HG03108 (cell line): Measurements from ENCODE around the gene SLC27A1.
A peak's percentile ranks its signal among the peaks of the same experiment; 100 is the strongest.
"Not testable (repeated sequence)": the region's sequence is repeated elsewhere in the genome, so short reads cannot be mapped to it uniquely, and the experiment has no call there.

Experiments
- ATAC-seq: cut with Tn5 transposase; IDR thresholded peaks from one replicate; pipeline ENCODE4 v1.9.1; 2021; ENCODE audit warnings: moderate library complexity; ENCODE audit not compliant: unreplicated experiment

The SLC27A1 gene

GRCh38 chr19:17486545-17487240, 16.4 kb downstream of the SLC27A1 start:
- no peak for ATAC-seq

GRCh38 chr19:17487284-17488121, 17.2 kb downstream of the SLC27A1 start:
- ATAC-seq: no peak

GRCh38 chr19:17488593-17489391, 18.5 kb downstream of the SLC27A1 start:
- no peak for ATAC-seq

DNA sequence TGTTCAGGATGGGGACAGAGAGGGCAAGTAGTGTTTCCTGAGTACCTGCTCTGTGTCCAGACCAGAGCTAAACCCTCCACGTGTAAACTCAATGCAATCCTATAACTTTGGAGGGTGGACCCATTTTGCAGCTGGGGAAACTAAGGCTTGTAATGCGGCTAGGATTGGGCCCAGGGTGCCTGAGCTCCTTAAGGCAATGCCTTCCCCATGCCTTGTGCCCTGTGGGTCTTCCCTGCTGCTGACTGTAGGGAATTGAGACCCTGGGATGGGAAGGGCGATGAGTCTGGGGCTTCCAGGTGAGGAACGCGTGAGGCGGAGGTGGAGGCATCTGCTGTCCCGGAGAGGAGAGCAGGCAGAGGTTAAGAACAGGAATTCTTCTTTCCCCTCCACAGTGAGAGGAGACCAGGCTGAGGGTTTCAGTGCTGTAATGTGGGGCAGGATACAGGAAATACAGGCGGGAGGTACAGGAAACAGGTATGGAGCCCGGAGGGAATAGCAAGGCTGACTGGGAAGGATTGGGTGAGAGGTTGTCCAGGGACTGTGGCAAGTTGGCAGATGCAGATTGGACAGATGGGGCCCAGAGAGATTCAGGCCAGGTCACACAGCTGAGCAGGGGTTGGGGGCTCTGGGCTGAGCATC, 19.2 kb downstream of the SLC27A1 start:
- ATAC-seq: no peak

DNA sequence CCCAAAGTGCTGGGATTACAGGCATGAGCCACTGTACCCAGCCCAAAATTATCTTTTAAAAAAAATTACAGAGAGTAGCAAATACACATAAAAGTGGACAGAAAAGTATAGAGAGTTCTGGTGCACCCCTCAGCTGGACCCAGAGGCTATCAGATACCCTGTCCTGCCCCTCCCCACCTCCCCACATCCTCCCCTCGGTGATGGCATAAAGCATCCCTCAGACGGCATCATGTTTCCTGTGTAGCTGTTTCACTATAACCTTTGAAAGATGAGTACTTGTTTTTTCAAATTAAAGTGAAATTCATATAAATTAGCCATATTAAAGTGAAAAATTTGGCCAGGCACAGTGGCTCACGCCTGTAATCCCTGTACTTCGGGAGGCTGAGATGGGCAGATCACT, 20.1 kb downstream of the SLC27A1 start:
- ATAC-seq: no peak

GRCh38 chr19:17491287-17491686, 21.0 kb downstream of the SLC27A1 start:
- ATAC-seq: no peak

DNA sequence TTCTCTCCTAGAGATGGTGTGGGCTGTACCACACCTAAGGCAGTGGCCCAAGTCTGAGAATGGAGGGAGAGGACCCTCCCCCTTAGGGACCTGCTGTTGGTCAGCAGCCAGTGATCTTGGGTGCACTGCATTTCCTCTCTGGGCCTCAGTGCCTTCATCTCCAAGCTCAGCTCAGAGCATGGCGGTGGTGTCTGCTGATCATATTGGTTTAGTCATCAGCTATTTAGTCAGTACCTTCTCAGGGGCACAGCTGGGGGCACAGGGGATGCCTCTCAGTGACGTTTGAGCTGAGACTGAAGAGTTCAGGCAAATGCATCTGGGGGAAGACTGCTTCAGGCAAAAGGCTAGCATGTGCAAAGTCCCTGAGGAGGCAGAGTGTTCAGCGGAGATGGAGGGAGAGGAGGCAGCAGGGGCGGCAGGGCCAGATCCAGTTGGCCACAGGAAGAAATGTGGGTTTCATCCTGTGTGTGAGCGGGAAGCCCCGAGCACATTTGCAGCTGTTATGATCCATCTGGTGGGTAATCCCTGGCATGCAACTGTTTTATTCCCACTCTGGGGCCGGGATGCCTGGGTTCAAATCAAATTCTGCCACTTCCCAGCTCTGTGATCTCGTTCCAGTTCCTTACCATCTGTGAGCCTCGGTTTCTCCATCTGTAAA, 25.4 kb downstream of the SLC27A1 start:
- no peak for ATAC-seq

DNA sequence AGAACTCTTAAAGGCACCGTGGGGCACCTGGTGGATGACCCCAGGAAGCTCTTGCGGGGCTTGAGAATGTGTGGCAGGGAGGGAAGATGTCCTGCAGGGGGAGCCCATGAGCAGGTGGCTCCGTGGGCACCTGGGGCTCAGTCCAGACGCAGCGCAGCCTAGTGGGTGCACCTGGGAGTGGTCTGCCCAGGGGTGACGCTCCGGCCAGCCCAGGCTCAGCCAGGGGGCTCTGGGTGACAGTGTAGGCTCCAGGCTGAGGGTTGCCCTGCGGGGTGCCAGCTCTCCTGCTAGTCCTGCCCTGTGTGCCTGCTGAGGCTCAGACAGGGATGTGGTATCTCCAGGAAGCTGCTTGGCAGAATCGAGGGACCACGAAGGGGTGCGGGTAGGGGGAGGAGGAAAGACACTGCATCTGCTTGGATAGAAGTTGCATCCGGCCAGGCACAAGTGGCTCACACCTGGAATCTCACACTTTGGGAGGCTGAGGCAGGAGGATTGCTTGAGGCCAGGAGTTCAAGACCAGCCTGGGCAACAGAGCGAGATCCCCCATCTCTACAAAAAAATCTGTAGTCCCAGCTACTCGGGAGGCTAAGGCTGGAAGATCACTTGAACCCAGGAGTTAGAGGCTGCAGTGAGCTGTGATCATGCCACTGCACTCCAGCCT, 26.1 kb downstream of the SLC27A1 start:
- ATAC-seq: peak; percentile 74

- no peak for ATAC-seq
Observed at GRCh38 chr19:17497149-17497798, 26.9 kb downstream of the SLC27A1 start.

DNA sequence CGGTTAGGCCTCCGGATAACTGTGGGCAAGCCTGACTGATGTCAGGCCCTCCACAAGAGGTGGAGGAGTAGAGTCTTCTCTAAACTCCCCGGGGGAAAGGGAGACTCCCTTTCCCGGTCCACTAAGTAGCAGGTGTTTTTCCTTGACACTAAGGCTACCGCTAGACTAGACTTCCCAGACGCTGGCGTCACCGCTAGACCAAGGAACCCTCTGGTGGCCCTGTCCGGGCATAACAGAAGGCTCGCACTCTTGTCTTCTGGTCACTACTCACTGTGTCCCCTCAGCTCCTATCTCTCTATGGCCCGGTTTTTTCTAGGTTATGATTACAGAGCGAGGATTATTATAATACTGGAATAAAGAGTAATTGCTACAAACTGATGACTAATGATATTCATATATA, 28.7 kb downstream of the SLC27A1 start:
- ATAC-seq: not testable (repeated sequence)

GRCh38 chr19:17499648-17500446, 29.5 kb downstream of the SLC27A1 start:
- ATAC-seq: no peak

GRCh38 chr19:17500447-17501198, 30.3 kb downstream of the SLC27A1 start:
- no peak for ATAC-seq

GRCh38 chr19:17503240-17503639, 32.9 kb downstream of the SLC27A1 start:
- no peak for ATAC-seq

DNA sequence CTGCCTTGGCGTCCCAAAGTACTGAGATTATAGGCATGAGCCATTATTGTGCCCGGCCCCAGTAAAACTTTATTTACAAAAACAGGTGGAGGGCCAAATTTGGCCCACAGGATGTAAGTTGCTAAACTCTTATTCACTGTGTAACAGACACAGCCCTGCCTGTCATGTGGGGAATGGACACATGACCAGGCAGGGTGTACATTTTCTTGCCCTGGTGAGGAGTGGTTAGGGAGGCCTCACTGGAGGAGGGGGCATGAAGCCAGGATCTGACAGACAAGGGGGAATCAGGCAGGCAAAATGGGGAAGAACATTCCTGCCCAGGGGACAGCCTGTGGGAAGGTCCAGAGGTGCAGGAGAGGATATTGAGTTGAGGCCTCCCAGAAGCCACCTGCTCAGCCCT, 33.7 kb downstream of the SLC27A1 start:
- no peak for ATAC-seq

- ATAC-seq: no peak
Observed at GRCh38 chr19:17504456-17504855, 34.1 kb downstream of the SLC27A1 start.

GRCh38 chr19:17505223-17505622, 34.9 kb downstream of the SLC27A1 start:
- ATAC-seq: no peak

- ATAC-seq: no peak
Observed at GRCh38 chr19:17506745-17507144, 36.4 kb downstream of the SLC27A1 start.

- ATAC-seq: not testable (repeated sequence)
Observed at GRCh38 chr19:17508558-17508933, 38.2 kb downstream of the SLC27A1 start.
